ENCODE data around the gene EYA4.

The EYA4 gene, protein sequence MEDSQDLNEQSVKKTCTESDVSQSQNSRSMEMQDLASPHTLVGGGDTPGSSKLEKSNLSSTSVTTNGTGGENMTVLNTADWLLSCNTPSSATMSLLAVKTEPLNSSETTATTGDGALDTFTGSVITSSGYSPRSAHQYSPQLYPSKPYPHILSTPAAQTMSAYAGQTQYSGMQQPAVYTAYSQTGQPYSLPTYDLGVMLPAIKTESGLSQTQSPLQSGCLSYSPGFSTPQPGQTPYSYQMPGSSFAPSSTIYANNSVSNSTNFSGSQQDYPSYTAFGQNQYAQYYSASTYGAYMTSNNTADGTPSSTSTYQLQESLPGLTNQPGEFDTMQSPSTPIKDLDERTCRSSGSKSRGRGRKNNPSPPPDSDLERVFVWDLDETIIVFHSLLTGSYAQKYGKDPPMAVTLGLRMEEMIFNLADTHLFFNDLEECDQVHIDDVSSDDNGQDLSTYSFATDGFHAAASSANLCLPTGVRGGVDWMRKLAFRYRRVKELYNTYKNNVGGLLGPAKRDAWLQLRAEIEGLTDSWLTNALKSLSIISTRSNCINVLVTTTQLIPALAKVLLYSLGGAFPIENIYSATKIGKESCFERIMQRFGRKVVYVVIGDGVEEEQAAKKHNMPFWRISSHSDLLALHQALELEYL

GRCh38 chr6:133241086-133241900 is at the start of gene EYA4:
Gene EYA4 (plus strand): TSS chr6:133241357. CDS start chr6:133274781, 33,424 bp downstream.
- H3K4me3 ChIP-seq (ENCODE audit: low read depth, low read length), result no peak within 1 kb of the TSS
- no peak for DNase-seq (ENCODE audit: low read depth)
- TF ChIP-seq, protein P1, sequence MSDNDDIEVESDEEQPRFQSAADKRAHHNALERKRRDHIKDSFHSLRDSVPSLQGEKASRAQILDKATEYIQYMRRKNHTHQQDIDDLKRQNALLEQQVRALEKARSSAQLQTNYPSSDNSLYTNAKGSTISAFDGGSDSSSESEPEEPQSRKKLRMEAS (IDR thresholded peaks at IDR 0.05; ENCODE audit: low read depth, low read length), result no peak
- TF ChIP-seq, protein P2, sequence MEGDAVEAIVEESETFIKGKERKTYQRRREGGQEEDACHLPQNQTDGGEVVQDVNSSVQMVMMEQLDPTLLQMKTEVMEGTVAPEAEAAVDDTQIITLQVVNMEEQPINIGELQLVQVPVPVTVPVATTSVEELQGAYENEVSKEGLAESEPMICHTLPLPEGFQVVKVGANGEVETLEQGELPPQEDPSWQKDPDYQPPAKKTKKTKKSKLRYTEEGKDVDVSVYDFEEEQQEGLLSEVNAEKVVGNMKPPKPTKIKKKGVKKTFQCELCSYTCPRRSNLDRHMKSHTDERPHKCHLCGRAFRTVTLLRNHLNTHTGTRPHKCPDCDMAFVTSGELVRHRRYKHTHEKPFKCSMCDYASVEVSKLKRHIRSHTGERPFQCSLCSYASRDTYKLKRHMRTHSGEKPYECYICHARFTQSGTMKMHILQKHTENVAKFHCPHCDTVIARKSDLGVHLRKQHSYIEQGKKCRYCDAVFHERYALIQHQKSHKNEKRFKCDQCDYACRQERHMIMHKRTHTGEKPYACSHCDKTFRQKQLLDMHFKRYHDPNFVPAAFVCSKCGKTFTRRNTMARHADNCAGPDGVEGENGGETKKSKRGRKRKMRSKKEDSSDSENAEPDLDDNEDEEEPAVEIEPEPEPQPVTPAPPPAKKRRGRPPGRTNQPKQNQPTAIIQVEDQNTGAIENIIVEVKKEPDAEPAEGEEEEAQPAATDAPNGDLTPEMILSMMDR (IDR thresholded peaks at IDR 0.05; ENCODE audit: low read depth, low read length), result no peak
- TF ChIP-seq POLR2A (IDR thresholded peaks at IDR 0.05; ENCODE audit: extremely low read depth, insufficient read length), result no peak
- no peak for TF ChIP-seq MYC (IDR thresholded peaks at IDR 0.05; ENCODE audit: low read depth, low read length)

DNA sequence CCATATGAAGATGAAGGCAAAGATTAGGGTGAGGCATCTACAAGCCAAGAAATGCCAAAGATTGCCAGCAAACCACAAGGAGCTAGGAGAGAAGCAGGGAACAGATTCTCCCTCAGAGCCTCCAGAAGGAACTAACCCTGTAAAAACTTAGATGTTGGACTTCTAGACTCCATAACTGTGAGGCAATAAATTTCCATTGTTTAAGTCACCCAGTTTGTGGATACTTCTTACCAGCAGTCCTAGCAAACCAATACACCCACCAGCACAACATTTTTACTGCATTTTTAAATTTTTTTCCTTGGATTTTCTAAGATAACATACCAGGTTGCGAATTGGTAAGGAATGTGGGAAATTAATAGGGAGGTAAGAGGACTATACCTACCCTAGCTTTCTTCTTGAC is 47.8 kb upstream of the EYA4 start:
- no peak for DNase-seq (ENCODE audit: low read depth)
- TF ChIP-seq, protein P1 (IDR thresholded peaks at IDR 0.05; ENCODE audit: low read depth, low read length), result no peak
- TF ChIP-seq MYC (IDR thresholded peaks at IDR 0.05; ENCODE audit: low read depth, low read length) (no peak), POLR2A (IDR thresholded peaks at IDR 0.05; ENCODE audit: extremely low read depth, insufficient read length) (no peak)
- TF ChIP-seq, protein P2 (IDR thresholded peaks at IDR 0.05; ENCODE audit: low read depth, low read length), result no peak
- no peak overlapping the region for H3K4me3 ChIP-seq (ENCODE audit: low read depth, low read length)

GRCh38 chr6:133198725-133199124 is 42.4 kb upstream of the EYA4 start:
- TF ChIP-seq MYC (IDR thresholded peaks at IDR 0.05; ENCODE audit: low read depth, low read length), result no peak
- no peak for DNase-seq (ENCODE audit: low read depth)
- H3K4me3 ChIP-seq (ENCODE audit: low read depth, low read length), result no peak overlapping the region

DNA sequence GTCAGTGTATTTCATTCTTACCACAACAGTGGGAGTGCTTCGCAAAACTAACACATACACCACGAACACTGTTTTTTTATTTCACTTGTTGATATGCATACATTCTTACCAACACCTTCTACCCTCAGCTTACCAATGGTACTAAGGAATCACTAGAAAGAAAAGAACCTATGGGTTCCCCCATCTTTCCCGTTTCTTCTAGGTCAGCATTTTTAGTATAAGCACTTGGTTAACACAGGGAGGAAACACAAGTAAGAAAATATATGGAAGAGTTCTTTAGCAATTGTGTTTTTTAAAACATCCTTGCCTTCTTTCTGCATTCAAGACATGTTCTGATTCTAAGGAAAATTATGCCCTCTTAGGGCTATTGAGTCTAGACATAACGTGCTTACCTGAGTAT is 39.9 kb upstream of the EYA4 start:
- DNase-seq (ENCODE audit: low read depth), result no peak
- H3K4me3 ChIP-seq (ENCODE audit: low read depth, low read length), result no peak overlapping the region
- TF ChIP-seq POLR2A (IDR thresholded peaks at IDR 0.05; ENCODE audit: extremely low read depth, insufficient read length) (no peak), MYC (IDR thresholded peaks at IDR 0.05; ENCODE audit: low read depth, low read length) (no peak)
- TF ChIP-seq, protein P1 (IDR thresholded peaks at IDR 0.05; ENCODE audit: low read depth, low read length), result no peak
- TF ChIP-seq, protein P2 (IDR thresholded peaks at IDR 0.05; ENCODE audit: low read depth, low read length), result no peak

DNA sequence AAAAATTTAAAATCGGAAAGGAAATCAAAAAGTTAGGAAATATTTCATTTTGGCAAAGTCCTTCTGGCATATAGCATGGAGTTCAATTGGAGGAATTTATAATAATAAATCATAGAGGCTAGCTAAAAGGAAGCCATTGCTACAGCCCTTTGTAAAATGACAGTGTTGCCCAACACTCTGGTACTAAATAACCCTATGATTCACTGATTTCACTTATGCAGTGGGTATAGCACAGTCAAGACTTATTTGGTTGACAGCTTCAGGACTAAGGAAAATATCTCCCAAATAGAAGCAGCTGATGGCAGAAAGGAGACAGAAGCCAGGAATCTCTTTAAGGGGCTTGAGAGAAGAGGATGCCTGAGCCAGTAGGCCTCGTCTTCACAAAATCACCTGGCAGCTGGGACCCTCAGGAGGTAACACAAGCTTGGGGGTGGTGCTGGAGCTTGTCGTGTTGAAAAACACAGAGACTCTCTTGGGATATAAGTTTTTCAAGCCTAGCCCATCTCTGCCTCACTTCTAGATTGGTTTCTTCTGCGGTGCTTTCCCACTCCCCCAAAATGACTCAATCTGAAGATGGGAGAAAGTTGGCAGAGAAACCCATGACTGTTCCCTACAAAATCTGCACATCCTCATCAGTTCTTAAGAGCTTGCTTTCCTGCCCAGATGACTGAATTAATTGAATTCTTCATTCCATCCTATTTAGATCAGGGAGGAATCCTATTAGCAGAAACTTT is 38.4 kb upstream of the EYA4 start:
- DNase-seq (ENCODE audit: low read depth), result no peak
- H3K4me3 ChIP-seq (ENCODE audit: low read depth, low read length), result no peak overlapping the region
- TF ChIP-seq MYC (IDR thresholded peaks at IDR 0.05; ENCODE audit: low read depth, low read length) (no peak), POLR2A (IDR thresholded peaks at IDR 0.05; ENCODE audit: extremely low read depth, insufficient read length) (no peak)
- TF ChIP-seq, protein P2 (IDR thresholded peaks at IDR 0.05; ENCODE audit: low read depth, low read length), result no peak
- TF ChIP-seq, protein P1 (IDR thresholded peaks at IDR 0.05; ENCODE audit: low read depth, low read length), result no peak
